ENCODE measurements around the gene ACTR6. TPM values are rescaled to one million over a fixed set of nuclear protein-coding genes. Genes with fewer than 3 reads are reported as not detected.

ACTR6 gene
- total and polyA plus RNA-seq, 9 of the 15 experiments (the other 6 are each of a cell fraction or from before 2014, with no cell fraction given), result 26.1 to 109 (median 70.9) TPM

- in situ Hi-C loops (cut with MboI) (no loop called here), intact Hi-C loops (cut with micrococcal nuclease) (loop anchor here (5.0 kb wide), 1 partner anchor 38 kb away; the partner anchor contains the start of gene ACTR6)
- peak overlapping the region; percentile 57 for H2AFZ ChIP-seq (ENCODE audit: low read depth, low read length)
- no peaks in the 10 kb centered on the region for H3K9me3 ChIP-seq (replicated peaks; ENCODE audit: control insufficient read depth, insufficient read depth, low read depth, low read length)
- no peak overlapping the region for H3K27ac ChIP-seq (ENCODE audit: extremely low read depth, low read depth, low read length)
- no TSS peak for BruUV-seq (replicated peaks)
- WGBS (ENCODE audit: insufficient coverage, low coverage, missing lambda C conversion rate), result 38% methylated on average over 7 of the region's 7 CpGs
- H3K27me3 ChIP-seq (ENCODE audit: control insufficient read depth in 2 of 2, insufficient read depth in 2 of 2, low read length in 2 of 2), result peaks cover 2 to 3% of the 10 kb centered on the region in 2 experiments; a peak in 4 of 5 replicates
- peaks cover 0 to 5% of the 10 kb centered on the region in 2 experiments; a peak in 3 of 5 replicates for H3K4me1 ChIP-seq (replicated peaks in 1 of 2; ENCODE audit: control insufficient read depth in 2 of 2, insufficient read depth in 2 of 2, low read length in 2 of 2)
- ATAC-seq, result no peak; the same call in 2 of the 3 replicates
- no peak for FAIRE-seq
- ChIA-PET POLR2A (interaction anchor here (0.6 to 1.4 kb wide), 4 partner anchors 8 to 34 kb away, joined by 3 to 4 read pairs (median 4); no protein-coding TSS in a partner anchor), CTCF (ENCODE audit: low intra/inter-chr PET ratio) (no interaction called here)
- H3K79me2 ChIP-seq (ENCODE audit: control insufficient read depth, insufficient read depth, low read length), result no peaks in the 10 kb centered on the region
- no peak overlapping the region for H3K4me3 ChIP-seq
- peak overlapping the region; percentile 62 for H3K4me2 ChIP-seq (ENCODE audit: insufficient read depth, low read length)
- DNase-seq (ENCODE audit: extremely low read depth in 1 of 4, low spot score in 3 of 4), result no peak
- H3K9me1 ChIP-seq (ENCODE audit: control insufficient read depth, insufficient read depth, low read length), result no peaks in the 10 kb centered on the region
- H4K20me1 ChIP-seq (replicated peaks; ENCODE audit: control insufficient read depth, insufficient read depth, low read length), result no peaks in the 10 kb centered on the region
- H3K36me3 ChIP-seq (ENCODE audit: control insufficient read depth, insufficient read depth, low read length), result no peaks in the 10 kb centered on the region
- H3K9ac ChIP-seq (ENCODE audit: insufficient read depth in 1 of 2, low read depth in 2 of 2, low read length in 2 of 2), result peak overlapping the region in 1 of 2 experiments; percentile 69; a peak in 1 of 4 replicates
- no peak for TF ChIP-seq MCM2 (IDR thresholded peaks at IDR 0.05; ENCODE audit: low read depth)
- no peak for TF ChIP-seq SRF (CRISPR knock-in tag; IDR thresholded peaks at IDR 0.05)
- no peak for TF ChIP-seq TRIM25 (IDR thresholded peaks at IDR 0.05; ENCODE audit: borderline replicate concordance)
- peak; percentile 23; the same call in 1 of the 2 replicates for TF ChIP-seq VEZF1 (CRISPR knock-in tag; IDR thresholded peaks at IDR 0.05)
- peak; percentile 56 for TF ChIP-seq PKNOX1 (IDR thresholded peaks at IDR 0.05)
- no peak for TF ChIP-seq NR2C1 (IDR thresholded peaks at IDR 0.05)
- TF ChIP-seq NR2C1 (tag; IDR thresholded peaks at IDR 0.05), result no peak
- peak in 1 of 2 experiments; percentile 21 for TF ChIP-seq NRF1 (conservative IDR thresholded peaks at IDR 0.05 in 1 of 2, IDR thresholded peaks at IDR 0.05 in 1 of 2)
- TF ChIP-seq MAFF (IDR thresholded peaks at IDR 0.05; ENCODE audit: low read length), result no peak
- no peak for TF ChIP-seq GABPA (tag; conservative IDR thresholded peaks at IDR 0.05; ENCODE audit: low read depth)
- TF ChIP-seq ZKSCAN8 (CRISPR knock-in tag; IDR thresholded peaks at IDR 0.05), result no peak
- no peak for TF ChIP-seq ZNF57 (CRISPR knock-in tag; IDR thresholded peaks at IDR 0.05)
- TF ChIP-seq NR0B1 (IDR thresholded peaks at IDR 0.05; ENCODE audit: partially characterized antibody), result no peak
These were observed 36.4 kb upstream of the ACTR6 start for GRCh38 chr12:100164153-100164704.

Measured in K562 (cell line).